GM12872 (cell line): ENCODE data around the gene SLC41A3.

Experiments
- TF ChIP-seq, protein P1 (sequence below): IDR thresholded peaks from 3 replicates; pipeline ENCODE4 v1.5.1; 2011; ENCODE audit warnings: low read depth, mild to moderate bottlenecking, low read length, moderate library complexity; ENCODE audit not compliant: insufficient read depth

Gene SLC41A3

DNA sequence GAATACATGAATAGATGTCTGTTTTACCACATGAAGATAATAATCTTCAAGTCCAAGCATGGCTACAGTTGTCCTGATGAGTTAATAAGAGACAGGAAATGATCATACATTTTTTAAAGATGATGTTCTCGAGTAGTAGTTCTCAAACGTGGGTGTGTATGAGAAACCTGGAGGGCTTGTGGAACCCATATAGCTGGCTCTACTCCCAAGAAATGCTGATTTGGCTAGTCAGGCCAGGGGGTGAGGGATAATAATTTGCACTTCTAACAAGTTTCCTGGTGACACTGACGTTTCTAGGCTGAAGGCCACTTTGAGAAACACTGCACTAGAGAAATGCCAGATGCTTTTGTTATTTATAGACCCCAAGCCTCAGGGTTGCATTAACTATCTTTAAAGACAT lies 78.0 kb downstream of the SLC41A3 start:
- TF ChIP-seq, protein P1, sequence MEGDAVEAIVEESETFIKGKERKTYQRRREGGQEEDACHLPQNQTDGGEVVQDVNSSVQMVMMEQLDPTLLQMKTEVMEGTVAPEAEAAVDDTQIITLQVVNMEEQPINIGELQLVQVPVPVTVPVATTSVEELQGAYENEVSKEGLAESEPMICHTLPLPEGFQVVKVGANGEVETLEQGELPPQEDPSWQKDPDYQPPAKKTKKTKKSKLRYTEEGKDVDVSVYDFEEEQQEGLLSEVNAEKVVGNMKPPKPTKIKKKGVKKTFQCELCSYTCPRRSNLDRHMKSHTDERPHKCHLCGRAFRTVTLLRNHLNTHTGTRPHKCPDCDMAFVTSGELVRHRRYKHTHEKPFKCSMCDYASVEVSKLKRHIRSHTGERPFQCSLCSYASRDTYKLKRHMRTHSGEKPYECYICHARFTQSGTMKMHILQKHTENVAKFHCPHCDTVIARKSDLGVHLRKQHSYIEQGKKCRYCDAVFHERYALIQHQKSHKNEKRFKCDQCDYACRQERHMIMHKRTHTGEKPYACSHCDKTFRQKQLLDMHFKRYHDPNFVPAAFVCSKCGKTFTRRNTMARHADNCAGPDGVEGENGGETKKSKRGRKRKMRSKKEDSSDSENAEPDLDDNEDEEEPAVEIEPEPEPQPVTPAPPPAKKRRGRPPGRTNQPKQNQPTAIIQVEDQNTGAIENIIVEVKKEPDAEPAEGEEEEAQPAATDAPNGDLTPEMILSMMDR = no peak

GRCh38 chr3:126004692-126005091 lies 79.2 kb downstream of the SLC41A3 start:
- TF ChIP-seq, protein P1 = no peak

GRCh38 chr3:126004217-126004616 lies 79.7 kb downstream of the SLC41A3 start:
- TF ChIP-seq, protein P1 = no peak

DNA sequence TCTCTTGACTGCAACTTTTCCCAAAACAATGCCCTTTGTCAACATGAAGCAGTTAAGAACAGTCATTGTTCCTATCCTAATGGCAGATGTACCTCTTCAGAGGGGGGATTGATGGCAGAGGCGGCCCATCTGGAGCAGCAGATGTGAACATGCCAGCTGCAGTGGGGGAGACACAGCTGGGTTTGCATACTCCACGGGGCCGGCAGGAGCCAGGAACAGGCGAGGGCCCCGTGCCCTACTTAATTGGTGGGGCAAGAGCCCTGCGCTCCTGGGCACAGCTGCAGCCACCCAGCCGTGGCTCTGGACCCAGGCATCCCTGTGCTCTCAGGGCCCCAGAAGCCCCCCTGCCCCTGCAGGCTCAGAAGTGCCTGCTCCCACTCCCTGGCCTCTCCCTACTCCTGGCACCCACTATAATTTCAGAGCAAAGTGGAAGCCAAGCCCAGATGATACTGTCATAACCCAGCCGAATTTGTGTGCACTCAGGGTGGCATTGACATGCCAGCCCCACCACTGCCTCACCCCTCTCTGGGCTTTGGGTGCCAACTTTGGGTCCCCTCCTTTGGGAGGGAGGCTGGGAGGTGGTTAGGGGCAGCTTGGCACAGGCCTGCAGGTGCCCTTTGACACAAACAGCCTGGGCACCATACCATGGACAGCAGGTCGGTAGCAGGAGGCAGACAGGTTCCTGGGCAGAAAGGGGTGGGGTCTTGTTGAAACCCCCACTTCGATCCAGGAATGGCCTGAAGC lies 80.3 kb downstream of the SLC41A3 start:
- TF ChIP-seq, protein P1 = no peak

- TF ChIP-seq, protein P1 = no peak
Observed at GRCh38 chr3:126002189-126002588, 81.7 kb downstream of the SLC41A3 start.

DNA sequence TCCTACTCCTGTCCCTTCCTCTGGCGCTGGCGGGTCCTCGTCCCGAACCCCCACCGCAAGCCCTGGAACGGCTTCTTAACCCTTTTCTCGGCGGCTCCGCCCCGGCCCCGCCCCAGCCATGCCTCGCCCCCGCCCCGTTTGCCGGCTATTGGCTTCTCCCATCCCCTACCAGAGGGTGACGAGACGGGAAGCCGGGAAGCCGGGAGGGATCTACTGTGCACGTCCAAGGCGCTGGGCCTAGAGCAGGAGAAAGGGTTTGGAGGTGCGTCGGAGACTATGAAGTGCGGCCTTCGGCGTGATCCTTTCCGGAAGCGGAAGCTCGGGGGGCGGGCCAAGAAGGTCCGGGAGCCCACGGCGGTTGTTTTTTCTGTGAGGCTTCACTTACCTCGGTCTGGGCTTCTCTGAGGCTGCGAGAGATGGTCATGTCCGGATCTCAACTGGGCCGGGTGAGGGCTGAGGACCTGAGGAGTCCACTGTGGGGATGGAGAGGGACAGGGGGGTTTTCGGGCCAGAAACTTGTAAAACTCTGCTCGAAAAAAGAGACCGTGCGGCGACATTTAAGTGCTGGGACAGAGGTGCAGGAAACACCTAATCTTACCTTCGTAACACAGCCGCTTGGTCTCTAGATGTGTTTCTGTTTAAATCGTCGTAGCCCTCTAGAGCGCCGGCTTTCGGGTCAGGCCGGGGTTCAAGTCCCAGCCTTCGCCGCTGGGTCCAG lies 93.5 kb downstream of the SLC41A3 start:
- TF ChIP-seq, protein P1 = no peak

GRCh38 chr3:125971997-125972944 lies 111.7 kb downstream of the SLC41A3 start:
- TF ChIP-seq, protein P1 = peak; percentile 58; the same call in 2 of the 3 replicates
